SIG-M5 (cell line): ENCODE measurements around the gene B3GALT2.

Experiments used
- DNase-seq: peaks from one replicate; lab custom pipeline; 2025; lab: John Stamatoyannopoulos, UW

B3GALT2 gene

DNA sequence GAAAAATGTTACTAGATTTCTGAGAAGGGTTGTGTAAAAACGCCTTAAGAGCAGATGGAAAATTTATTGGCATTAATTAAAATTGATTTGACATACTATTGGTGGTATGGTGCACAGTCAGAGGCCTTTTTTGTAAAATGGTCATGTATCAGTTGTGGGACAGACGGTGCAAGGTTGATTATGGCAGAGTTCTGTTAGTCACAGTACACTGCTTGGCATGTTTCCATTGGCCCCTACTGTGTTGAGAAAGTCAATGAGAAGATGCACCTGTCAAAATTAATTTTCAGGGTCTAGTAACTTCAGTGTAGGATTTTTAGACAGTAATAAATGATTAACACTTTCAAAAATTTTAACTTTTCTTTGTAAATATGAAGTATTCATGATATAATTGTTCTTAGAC lies 4.4 kb downstream of the B3GALT2 start:
- DNase-seq: no peak

DNA sequence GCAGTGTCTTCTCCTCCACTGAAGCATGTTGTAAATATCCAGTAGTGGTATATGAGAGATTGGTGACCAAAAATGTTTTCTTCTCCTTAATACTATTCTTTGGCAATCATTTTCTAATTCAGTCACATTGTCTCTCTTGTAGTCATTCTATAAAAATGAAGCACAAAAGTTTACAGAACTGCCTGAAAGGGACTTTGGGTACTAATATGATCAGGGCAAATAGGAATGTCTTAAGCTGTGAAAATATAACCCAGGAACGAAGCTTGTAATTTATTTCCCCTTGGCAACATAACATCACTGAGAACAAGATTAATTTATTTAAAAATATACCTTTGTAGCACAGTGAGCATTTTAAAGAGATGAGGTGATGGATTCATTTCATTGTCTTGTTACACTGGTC lies 4.9 kb downstream of the B3GALT2 start:
- no peak for DNase-seq

DNA sequence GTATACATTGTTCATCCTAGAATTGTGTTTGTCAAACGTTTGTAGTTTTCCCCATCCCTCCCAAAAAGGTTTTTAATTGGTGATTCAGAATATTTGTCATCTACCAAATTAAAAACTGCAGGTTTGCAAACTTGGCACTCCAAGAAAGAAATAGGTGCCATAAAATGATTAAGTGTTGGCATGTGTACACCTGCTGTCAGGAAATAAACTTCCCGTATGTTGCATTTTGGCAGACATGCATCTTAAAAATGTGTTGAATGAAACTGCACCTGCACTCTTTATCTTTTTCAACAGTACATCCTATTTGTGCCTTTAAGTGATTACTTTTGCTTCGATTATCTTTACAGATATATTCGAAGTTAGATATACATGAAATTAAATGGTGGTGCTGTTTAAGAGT lies 7.3 kb downstream of the B3GALT2 start:
- DNase-seq: no peak

DNA sequence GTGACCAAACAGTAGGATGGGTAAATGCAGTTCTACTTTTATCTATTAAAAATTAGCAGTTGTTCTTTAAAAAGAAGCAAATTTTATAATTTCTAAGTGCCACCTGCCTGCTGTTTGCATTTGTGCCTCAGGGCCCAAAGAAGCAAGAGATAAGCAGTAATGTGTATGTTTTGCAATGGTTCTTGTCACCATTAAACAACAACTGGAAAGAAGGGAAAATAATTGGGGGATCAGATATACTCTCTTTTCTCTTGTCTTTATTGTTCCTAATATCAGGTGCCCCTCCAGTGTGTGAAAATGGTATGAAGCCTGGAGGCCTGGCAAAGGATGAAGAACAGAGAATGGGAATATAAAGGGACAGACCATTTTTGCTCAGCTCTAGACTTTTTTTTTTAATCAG lies 9.6 kb downstream of the B3GALT2 start:
- DNase-seq: no peak

DNA sequence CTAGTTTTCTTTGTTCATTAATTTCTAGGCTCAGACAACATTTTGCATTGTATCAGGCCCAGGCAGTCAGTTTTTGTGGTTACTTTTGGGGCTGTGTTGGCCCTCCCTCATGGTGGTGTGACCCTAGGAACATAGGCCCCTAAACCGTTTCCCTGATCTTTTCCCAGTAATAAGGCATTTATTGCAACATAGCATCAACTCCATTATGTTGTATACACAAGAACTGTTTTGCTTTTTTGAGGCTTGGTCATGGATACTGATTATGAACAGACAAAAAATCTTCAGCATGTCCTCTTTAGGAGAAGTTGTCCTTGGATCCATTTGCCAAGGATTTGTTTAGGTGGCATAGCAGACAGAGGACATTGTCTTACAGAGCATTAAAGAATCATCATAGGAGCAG lies 10.3 kb downstream of the B3GALT2 start:
- DNase-seq: no peak

DNA sequence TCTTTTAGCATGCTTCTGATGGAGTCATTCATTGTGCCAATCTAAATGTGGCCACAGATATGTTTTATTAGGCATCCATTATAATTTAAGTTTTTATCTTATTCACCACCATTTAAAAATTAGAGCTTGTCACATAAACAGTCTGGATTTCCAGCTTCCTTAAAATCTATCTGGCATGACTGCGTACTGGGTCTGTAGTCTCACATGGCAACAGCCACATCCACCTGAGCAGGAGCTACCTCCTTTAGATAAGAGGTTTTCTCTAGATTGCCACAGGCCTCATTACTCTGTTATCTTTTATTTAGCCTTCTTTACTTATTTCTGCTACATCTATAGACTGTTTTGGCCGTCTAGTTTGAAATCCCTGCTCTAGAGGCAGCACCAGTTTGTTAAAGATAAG lies 29.1 kb downstream of the B3GALT2 start:
- DNase-seq: no peak

DNA sequence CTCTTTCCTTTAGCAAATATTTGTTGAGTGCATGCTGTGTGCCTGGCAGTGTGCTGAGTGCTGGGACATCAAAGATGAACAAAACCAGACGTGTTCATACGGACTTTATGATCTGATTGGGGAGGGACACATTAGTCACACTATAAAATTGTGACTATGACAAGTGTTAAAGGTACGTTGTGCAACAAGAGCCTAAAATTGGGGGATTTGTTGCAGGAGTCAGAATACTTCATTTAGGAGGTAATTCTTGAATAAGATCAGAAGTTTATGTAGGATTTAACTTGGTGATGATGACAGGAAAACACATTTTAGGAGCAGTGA lies 29.6 kb downstream of the B3GALT2 start:
- no peak for DNase-seq

DNA sequence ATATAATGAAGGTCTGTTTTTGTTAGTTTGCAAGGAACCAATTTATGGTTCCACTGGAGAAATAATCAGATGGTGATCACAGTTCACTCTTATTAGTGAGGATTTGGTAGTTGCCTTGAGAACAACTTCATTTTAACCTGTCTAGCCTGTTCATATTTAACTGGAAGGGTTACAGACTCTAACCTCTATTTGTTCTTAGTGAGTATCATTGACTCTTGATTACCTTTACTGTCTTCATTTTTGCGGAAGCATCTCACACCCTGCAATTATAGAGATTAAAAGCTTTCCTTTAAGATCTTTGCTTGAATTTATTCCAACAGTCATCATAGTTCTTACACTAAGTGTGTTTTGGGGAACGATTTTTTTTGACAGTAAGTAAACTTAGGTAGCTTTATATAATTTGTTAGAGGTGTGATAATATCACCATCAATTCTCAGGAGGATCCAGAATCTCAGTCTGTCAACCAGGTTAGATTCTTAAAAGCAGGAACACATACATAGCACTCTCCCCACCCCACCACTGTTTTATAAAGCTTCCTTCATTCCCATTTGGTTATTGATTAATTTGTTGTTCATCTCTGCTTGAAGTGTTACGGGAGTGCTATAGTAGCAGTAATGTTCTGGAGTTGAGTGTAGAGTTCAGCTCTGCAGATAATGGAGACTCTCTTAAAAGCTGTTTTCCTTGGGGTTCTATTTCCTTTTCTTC lies 30.1 kb downstream of the B3GALT2 start:
- DNase-seq: no peak

DNA sequence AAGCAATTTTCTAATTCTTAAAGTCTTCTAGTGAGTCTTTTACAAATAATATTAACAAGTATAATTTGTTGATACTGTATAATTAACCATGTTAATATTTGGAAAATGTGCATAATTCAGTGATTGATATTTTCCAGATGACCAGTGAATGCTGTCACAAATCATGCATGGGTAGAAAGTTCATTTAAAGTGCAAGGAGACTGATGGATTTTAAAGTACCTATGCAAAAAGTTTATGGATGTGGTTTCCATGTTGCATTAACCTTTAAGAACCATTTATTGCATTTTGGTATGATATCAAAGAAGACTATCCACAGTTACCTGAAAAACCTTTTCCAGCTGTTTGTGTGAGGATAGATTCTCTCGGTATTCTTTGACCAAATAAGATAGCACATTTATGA lies 41.4 kb downstream of the B3GALT2 start:
- DNase-seq: no peak

DNA sequence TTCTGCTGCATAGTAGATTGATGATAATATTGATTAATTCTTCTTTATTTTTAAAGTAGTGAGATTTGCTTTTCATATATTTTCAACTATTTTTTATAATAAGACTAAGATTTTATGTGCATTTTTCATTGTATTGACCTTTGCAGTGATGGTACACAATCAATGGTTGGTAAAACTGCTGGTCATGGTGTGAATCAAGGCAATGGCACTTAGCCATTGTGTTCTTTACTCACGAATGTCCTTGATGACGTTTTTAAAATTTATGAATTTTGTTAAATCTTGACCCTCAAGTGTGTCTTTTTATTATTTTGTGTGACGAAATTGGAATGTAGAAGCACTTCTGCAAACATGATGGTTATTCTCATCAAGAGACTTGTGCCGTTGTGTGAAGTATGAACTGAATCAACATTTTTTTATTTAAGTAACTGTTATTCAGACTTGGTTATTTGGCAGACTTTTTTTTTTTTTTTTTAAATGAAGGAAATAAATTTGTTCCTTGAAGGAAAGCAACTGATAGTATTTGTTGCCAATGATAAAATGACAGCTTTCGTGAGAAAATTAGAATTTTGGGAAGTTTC lies 42.0 kb downstream of the B3GALT2 start:
- DNase-seq: no peak

DNA sequence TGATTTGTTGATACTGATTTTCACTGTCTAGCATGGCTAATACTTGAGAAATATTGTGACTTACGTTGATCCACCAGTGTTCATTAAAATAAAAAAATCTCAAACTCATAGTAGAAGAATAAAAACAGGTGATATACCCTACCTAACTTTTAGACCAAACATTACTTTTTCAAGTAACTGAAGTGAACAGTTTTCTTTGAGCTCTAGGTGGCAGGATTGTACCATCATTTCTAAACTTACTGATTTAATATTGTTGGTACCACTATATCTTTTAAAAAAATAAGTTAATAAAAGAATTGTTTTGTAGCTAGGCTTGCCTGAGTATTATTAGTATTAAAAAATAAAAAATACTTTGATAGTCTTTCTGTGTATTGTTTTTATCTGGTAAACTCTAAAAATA lies 43.1 kb downstream of the B3GALT2 start:
- DNase-seq: no peak

DNA sequence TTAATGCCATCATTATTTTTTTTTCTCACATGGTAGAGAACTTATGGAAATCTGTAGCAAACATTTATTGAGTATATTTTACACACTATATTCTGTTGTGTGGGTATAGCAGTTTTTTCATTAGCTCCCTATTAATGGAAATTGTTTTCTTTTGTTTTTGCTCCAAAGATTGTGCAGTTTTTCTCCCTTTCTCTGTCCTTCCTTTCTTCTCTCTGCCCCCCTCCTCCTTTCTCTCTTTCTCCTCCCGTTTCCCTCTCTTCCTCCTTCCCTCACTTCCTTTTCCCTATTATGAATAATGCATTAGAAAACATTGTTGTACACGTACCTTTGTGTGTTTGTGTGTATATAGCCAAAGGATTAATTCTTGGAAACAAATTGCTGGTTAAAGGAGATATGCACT lies 44.0 kb downstream of the B3GALT2 start:
- no peak for DNase-seq

DNA sequence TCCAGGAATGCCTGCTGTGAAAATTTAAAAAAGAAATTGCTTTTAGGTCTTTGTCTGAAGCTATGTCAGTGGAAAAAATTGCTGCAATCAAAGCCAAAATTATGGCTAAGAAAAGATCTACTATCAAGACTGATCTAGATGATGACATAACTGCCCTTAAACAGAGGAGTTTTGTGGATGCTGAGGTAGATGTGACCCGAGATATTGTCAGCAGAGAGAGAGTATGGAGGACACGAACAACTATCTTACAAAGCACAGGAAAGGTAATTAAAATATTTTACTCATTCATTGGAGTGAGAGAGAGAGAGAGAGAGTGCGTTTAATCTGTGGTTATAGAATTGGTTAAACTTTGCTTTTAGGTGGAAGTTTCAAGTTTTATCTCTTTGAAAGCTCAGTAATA lies 44.6 kb downstream of the B3GALT2 start:
- no peak for DNase-seq

DNA sequence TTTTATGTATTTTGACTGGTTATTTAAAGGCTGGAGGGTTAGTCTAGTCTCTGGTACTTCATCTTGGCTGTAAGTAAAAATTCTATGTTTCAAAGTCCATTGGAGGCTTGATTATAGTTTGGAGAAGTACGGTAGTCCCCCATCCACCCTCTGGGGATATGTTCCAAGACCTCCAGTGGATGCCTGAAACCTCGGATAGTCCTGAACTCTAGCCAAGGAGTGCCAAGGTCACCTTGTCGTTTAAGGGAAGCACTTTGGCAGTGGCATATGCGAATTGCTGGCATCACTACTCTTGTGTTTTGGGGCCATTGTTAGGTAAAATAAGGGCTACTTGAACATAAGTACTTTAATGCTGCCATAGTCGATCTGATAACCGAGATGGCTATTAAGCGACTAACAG lies 46.2 kb downstream of the B3GALT2 start:
- DNase-seq: no peak

DNA sequence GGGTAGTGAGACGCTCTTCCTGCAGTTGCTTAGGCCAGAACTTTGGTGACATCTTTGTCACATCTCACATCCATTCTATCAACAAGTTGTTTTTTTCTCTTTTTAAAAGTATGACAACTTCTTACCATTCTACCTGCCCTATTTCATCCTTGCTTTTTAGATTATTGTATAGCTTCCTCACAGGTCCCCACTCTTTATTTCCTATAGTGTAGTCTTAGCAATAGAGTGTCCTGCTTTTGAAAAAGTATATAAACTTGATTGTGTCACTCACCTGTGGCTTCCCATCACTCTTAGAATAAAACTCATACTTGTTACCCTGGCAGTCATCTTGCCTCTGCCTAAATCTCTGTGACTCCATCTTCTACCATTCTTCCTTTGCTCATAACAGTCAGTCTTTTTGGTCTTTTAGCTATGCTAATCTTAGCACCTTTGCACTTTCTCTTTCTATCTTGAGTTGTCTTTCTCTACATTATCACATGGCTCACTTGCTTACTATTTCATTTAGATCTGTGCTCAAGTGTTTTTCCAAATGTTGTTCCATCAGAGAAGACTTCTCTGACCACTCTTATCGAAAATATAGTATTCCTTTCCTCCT lies 55.0 kb downstream of the B3GALT2 start:
- DNase-seq: no peak
